Liver (tissue), 9 donors: Measurements from ENCODE around the gene MYBPC2. TPM values are rescaled to one million over a fixed set of nuclear protein-coding genes. Genes with fewer than 3 reads are reported as not detected.

Experiments
- DNase-seq: peaks from one replicate; pipeline ENCODE4 v3.0.0-alpha.2; 2017; ENCODE audit warnings: low spot score
- H3K27ac ChIP-seq, 2 donors: one replicate each; pipeline ENCODE4 v1.7.0; 2013; ENCODE audit warnings: inconsistent platforms in 2 of 2, low read length in 2 of 2, control low read depth in 1 of 2, low read depth in 1 of 2, mild to moderate bottlenecking in 1 of 2
- H3K27me3 ChIP-seq, 4 donors: one replicate each; pipeline versions ENCODE4 v1.6.1 to v1.7.0; 2013; ENCODE audit warnings: low read length in 3 of 4, inconsistent platforms in 1 of 4, mild to moderate bottlenecking in 1 of 4, moderate library complexity in 1 of 4; ENCODE audit not compliant: control insufficient read depth in 4 of 4, insufficient read depth in 4 of 4
- H3K36me3 ChIP-seq, 4 donors: one replicate each; pipeline versions ENCODE4 v1.6.1 to v1.7.0; 2013; ENCODE audit warnings: low read length in 3 of 4, mild to moderate bottlenecking in 3 of 4, low read depth in 1 of 4, moderate library complexity in 1 of 4; ENCODE audit not compliant: control insufficient read depth in 4 of 4, insufficient read depth in 3 of 4
- H3K4me1 ChIP-seq, 4 donors: one replicate each; pipeline versions ENCODE4 v1.6.1 to v1.7.0; 2013; ENCODE audit warnings: low read length in 3 of 4, mild to moderate bottlenecking in 3 of 4, moderate library complexity in 1 of 4; ENCODE audit not compliant: control insufficient read depth in 4 of 4, insufficient read depth in 4 of 4
- H3K4me3 ChIP-seq, 3 donors: one replicate each; pipeline versions ENCODE4 v1.6.1 to v1.7.0; 2013; ENCODE audit warnings: low read length in 3 of 3, control low read depth in 1 of 3, low read depth in 1 of 3, mild to moderate bottlenecking in 1 of 3
- H3K9ac ChIP-seq, 2 donors: one replicate each; pipeline ENCODE4 v1.7.0; 2013; ENCODE audit warnings: low read length in 2 of 2, mild to moderate bottlenecking in 2 of 2, moderate library complexity in 2 of 2, control low read depth in 1 of 2, low read depth in 1 of 2
- H3K9me3 ChIP-seq, 4 donors: one replicate each; pipeline versions ENCODE4 v1.6.1 to v1.7.0; 2013; ENCODE audit warnings: low read length in 3 of 4; ENCODE audit not compliant: control insufficient read depth in 4 of 4
- ATF3 ChIP-seq: IDR thresholded peaks from 2 replicates; pipeline ENCODE4 v1.6.1; 2016; ENCODE audit warnings: antibody characterized with exemption
- EGR1 ChIP-seq, 2 donors: IDR thresholded peaks; 2 replicates each; pipeline ENCODE4 v1.6.1; 2016 to 2018; ENCODE audit warnings: antibody characterized with exemption in 2 of 2, low read depth in 2 of 2
- FOXA1 ChIP-seq: IDR thresholded peaks from 2 replicates; pipeline ENCODE4 v1.6.1; 2016; ENCODE audit warnings: antibody characterized with exemption
- FOXA2 ChIP-seq: IDR thresholded peaks from 2 replicates; pipeline ENCODE4 v1.6.1; 2016; ENCODE audit warnings: antibody characterized with exemption
- GABPA ChIP-seq, 2 donors: IDR thresholded peaks in 1 of 2; conservative IDR thresholded peaks in 1 of 2; 2 replicates each; pipeline ENCODE4 v1.6.1; 2016; ENCODE audit warnings: antibody characterized with exemption in 2 of 2, mild to moderate bottlenecking in 1 of 2, moderate library complexity in 1 of 2
- HNF4A ChIP-seq, 2 donors: conservative IDR thresholded peaks; 2 replicates each; pipeline ENCODE4 v1.6.1; 2016; ENCODE audit warnings: antibody characterized with exemption in 2 of 2, mild to moderate bottlenecking in 2 of 2
- HNF4G ChIP-seq: IDR thresholded peaks from 2 replicates; pipeline ENCODE4 v1.6.1; 2016; ENCODE audit warnings: antibody characterized with exemption
- JUND ChIP-seq, 2 donors: IDR thresholded peaks; 2 replicates each; pipeline ENCODE4 v1.6.1; 2016; ENCODE audit warnings: antibody characterized with exemption in 2 of 2
- NR2F2 ChIP-seq: IDR thresholded peaks from 2 replicates; pipeline ENCODE4 v1.6.1; 2016; ENCODE audit warnings: antibody characterized with exemption
- RAD21 ChIP-seq, 2 donors: IDR thresholded peaks; 2 replicates each; pipeline ENCODE4 v1.6.1; 2016; ENCODE audit warnings: antibody characterized with exemption in 2 of 2, mild to moderate bottlenecking in 2 of 2
- REST ChIP-seq: IDR thresholded peaks from 2 replicates; pipeline ENCODE4 v1.6.1; 2016; ENCODE audit warnings: antibody characterized with exemption, mild to moderate bottlenecking
- RXRA ChIP-seq, 2 donors: IDR thresholded peaks; 2 replicates each; pipeline ENCODE4 v1.6.1; 2017 to 2018; ENCODE audit warnings: antibody characterized with exemption in 2 of 2, mild to moderate bottlenecking in 1 of 2
- SP1 ChIP-seq: IDR thresholded peaks from 2 replicates; pipeline ENCODE4 v1.6.1; 2018; ENCODE audit warnings: antibody characterized with exemption, mild to moderate bottlenecking
- TAF1 ChIP-seq: conservative IDR thresholded peaks from 2 replicates; pipeline ENCODE4 v1.6.1; 2016; ENCODE audit warnings: antibody characterized with exemption, mild to moderate bottlenecking
- YY1 ChIP-seq: IDR thresholded peaks from 2 replicates; pipeline ENCODE4 v1.6.1; 2016; ENCODE audit warnings: antibody characterized with exemption, mild to moderate bottlenecking
- ZBTB33 ChIP-seq: IDR thresholded peaks from 2 replicates; pipeline ENCODE4 v1.6.1; 2016; ENCODE audit warnings: antibody characterized with exemption
- WGBS: extraction: QIAGEN DNeasy Blood & Tissue Kit; methylation state at CpG from one replicate; pipeline ENCODE4 v1.1.7; 2013; 5-methylcytosine and 5-hydroxymethylcytosine counted together
- polyA plus RNA-seq, 2 donors: library from polyadenylated mRNA; stranded (reverse) in 1 of 2; unstranded in 1 of 2; fragments of 200-250 nt in 1 of 2; fragments of >200 nt in 1 of 2; fragmentation: Nextera tagmentation in 1 of 2; extraction: Ambion mirVana in 1 of 2; gene quantifications; one replicate each; pipeline versions ENCODE4 v1.2.1 to v1.2.3, GENCODE V29; 2013 to 2015
- total RNA-seq, 2 donors: library from RNA; depleted of rRNA; stranded (reverse); fragments of >200 nt; gene quantifications; one replicate each; pipeline ENCODE4 v1.2.3, GENCODE V29; 2014
- TF ChIP-seq, protein P1 (sequence below): fragments of 150-350 bp; IDR thresholded peaks from 2 replicates; pipeline ENCODE4 v1.5.1; 2017; ENCODE audit warnings: improper control_type of control experiment, low read depth, low read length; ENCODE audit not compliant: missing input control
- donor health status: healthy.
- donor health status: healthy.
- donor health status: healthy.
- donor health status: healthy.
- donor health status: healthy.

MYBPC2 gene
- total and polyA plus RNA-seq, 4 donors, result under 0.01 TPM; not detected in 3

DNA sequence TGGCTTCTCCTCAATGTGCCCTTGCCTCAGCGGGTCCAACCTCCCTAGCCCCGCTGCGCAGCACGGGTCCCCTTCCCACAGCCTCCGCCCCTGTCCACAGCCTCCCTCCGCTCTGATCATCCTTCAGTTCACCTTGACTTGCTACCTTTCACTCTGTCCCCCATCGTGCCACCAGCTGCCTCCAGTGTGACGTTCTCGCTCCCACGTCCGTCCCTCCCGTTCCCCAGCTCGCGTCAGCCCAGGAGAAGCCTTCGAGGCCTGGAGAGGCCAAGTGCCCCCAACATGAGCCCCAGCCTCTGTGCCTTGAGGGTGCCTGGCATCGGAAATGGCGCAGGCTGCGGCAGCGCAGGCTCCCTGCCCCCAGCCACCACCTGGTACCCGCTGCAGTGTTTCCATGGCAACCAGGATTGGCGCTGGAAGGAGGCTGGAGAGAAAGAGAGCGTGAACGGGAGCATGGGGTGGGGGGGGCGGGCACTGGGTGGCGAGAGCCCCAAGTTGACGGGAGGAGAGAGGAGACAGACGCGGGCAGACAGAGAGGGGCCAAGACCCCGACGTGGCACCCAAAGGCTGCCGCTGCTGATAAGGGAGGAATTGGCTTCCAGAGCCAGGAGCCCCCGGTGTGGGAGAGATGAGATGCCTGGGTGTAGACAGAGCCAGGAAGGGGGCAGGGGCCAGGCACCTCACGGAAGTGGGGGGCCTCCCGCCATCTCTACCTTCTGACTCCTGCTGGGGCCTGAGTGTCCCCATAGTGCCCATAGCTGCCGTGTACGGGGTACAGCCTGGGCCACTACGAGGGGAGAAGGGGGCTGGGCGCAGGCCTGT, 81.9 kb downstream of the MYBPC2 start:
- Histone ChIP-seq H3K4me1 (peaks cover 10 to 26% (median 18%) of the 10 kb centered on the region in 4 donors), H3K36me3 (no peaks in the 10 kb centered on the region), H3K27ac (peak overlapping the region in 1 of 2 donors; percentile 84), H3K27me3 (no peaks in the 10 kb centered on the region), H3K9ac (no peak overlapping the region), H3K9me3 (no peaks in the 10 kb centered on the region), H3K4me3 (no peak overlapping the region)
- no peak for TF ChIP-seq ZBTB33
- no peak for TF ChIP-seq RAD21 (IDR thresholded peaks at IDR 0.05)
- TF ChIP-seq FOXA1, result no peak
- no peak for TF ChIP-seq NR2F2
- no peak for TF ChIP-seq GABPA (IDR thresholded peaks at IDR 0.05 in 1 of 2, conservative IDR thresholded peaks at IDR 0.05 in 1 of 2)
- no peak for TF ChIP-seq ATF3
- no peak for TF ChIP-seq SP1
- TF ChIP-seq HNF4G, result no peak
- TF ChIP-seq TAF1, result no peak
- no peak for TF ChIP-seq REST
- TF ChIP-seq, protein P1, sequence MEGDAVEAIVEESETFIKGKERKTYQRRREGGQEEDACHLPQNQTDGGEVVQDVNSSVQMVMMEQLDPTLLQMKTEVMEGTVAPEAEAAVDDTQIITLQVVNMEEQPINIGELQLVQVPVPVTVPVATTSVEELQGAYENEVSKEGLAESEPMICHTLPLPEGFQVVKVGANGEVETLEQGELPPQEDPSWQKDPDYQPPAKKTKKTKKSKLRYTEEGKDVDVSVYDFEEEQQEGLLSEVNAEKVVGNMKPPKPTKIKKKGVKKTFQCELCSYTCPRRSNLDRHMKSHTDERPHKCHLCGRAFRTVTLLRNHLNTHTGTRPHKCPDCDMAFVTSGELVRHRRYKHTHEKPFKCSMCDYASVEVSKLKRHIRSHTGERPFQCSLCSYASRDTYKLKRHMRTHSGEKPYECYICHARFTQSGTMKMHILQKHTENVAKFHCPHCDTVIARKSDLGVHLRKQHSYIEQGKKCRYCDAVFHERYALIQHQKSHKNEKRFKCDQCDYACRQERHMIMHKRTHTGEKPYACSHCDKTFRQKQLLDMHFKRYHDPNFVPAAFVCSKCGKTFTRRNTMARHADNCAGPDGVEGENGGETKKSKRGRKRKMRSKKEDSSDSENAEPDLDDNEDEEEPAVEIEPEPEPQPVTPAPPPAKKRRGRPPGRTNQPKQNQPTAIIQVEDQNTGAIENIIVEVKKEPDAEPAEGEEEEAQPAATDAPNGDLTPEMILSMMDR, result no peak
- no peak for TF ChIP-seq YY1
- TF ChIP-seq FOXA2, result no peak
- no peak for TF ChIP-seq RXRA (IDR thresholded peaks at IDR 0.05)
- 64% methylated on average over 38 of the region's 38 CpGs for whole genome bisulfite sequencing
- no peak for DNase-seq

DNA sequence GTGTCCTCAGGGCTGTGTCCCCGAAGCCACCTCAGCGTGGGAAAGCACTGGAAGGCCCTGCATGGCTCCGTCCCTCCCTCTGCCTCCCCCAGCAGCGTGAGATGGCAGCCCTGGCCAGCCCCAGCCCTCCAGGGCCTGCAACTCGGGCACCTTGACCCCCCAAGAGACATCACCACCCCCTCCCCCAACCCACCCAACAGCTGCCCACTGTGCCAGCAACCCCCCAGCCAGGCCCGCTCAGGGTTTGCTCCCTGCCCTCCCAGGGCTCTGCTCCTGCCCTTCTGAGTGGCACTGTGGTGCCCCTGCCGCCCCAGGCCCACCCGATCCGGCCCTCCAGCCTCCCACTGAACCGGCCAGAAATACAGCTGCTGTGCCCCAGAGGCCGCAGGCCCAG, 82.5 kb downstream of the MYBPC2 start:
- no peak overlapping the region for H3K9ac ChIP-seq
- H3K4me1 ChIP-seq, result peaks cover 10 to 26% (median 18%) of the 10 kb centered on the region in 4 donors
- H3K27ac ChIP-seq, result no peak overlapping the region
- no peak overlapping the region for H3K4me3 ChIP-seq
- WGBS, result 75% methylated on average over 11 of the region's 11 CpGs
- no peaks in the 10 kb centered on the region for H3K36me3 ChIP-seq
- no peaks in the 10 kb centered on the region for H3K27me3 ChIP-seq
- TF ChIP-seq RXRA (IDR thresholded peaks at IDR 0.05) (no peak), HNF4A (conservative IDR thresholded peaks at IDR 0.05) (no peak), EGR1 (IDR thresholded peaks at IDR 0.05; ENCODE audit: low read depth in 2 of 2) (no peak), GABPA (IDR thresholded peaks at IDR 0.05 in 1 of 2, conservative IDR thresholded peaks at IDR 0.05 in 1 of 2) (no peak), REST (no peak), TAF1 (no peak), SP1 (no peak), YY1 (no peak), JUND (IDR thresholded peaks at IDR 0.05) (no peak)
- TF ChIP-seq, protein P1, result no peak
- H3K9me3 ChIP-seq, result no peaks in the 10 kb centered on the region
- no peak for DNase-seq
